Activated CD4-positive, alpha-beta memory T cell treated with anti-CD3 and anti-CD28 coated beads for 36 hours (primary cell): ENCODE results near the gene CXorf65. TPM values are rescaled to one million over a fixed set of nuclear protein-coding genes. Genes with fewer than 3 reads are reported as not detected.

ENCODE experiments used
- CTCF ChIA-PET: fragments of 350-600 bp; sonication (Branson Sonifier 250); formaldehyde crosslinking; loops from one replicate; lab custom pipeline; 2021; ENCODE audit warnings: antibody characterized with exemption, inconsistent platforms; lab: Charles Lee
- POLR2A ChIA-PET: fragments of 350-600 bp; sonication (Branson Sonifier 250); formaldehyde crosslinking; loops from one replicate; lab custom pipeline; 2021; ENCODE audit warnings: antibody characterized with exemption; lab: Charles Lee
- DNase-seq: peaks from one replicate; pipeline ENCODE4 v3.0.0-alpha.2; 2020
- H3K27ac Mint-ChIP-seq: one replicate; pipeline ENCODE4 v1.8.0; 2021; ENCODE audit warnings: mixed read lengths
- H3K27me3 Mint-ChIP-seq: one replicate; pipeline ENCODE4 v1.8.0; 2021; ENCODE audit warnings: mixed read lengths
- H3K36me3 Mint-ChIP-seq: one replicate; pipeline ENCODE4 v1.8.0; 2021; ENCODE audit warnings: mixed read lengths
- H3K4me1 Mint-ChIP-seq: one replicate; pipeline ENCODE4 v1.8.0; 2021; ENCODE audit warnings: low read depth, mixed read lengths
- H3K4me3 Mint-ChIP-seq: one replicate; pipeline ENCODE4 v1.8.0; 2021; ENCODE audit warnings: mild to moderate bottlenecking, mixed read lengths
- H3K9me3 Mint-ChIP-seq: one replicate; pipeline ENCODE4 v1.8.0; 2021; ENCODE audit warnings: mixed read lengths
- intact Hi-C: fragments of 100-400 bp; cut with micrococcal nuclease; formaldehyde crosslinking; loops from one replicate; pipeline ENCODE4 v1.15.1; 2023
- total RNA-seq, 2 experiments: library from RNA; stranded (reverse); gene quantifications; one replicate each; pipeline ENCODE4 v1.2.3, GENCODE V29; 2021

Gene CXorf65
- total RNA-seq, 2 experiments from 2014 or later: 12.0 to 12.6 TPM

DNA sequence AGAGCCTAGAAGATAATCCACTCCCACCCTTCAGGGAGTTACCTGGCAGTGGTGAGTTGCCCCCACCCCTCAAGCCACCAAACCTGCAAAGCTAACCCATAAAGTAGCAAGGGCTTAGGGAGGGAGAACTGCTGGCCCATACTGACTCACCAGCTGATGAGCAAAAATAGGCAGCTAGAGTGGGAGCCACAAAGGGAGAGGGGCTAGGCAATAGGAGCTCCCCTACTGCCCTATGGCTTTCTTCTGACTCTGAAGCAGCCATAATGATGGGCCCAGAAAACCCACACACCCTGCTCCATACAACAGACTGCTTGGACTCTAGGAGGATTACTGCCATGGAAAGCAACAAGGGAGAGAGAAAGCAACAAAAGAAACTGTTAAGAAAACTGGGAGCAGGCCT lies 46.4 kb downstream of the CXorf65 start:
- intact Hi-C loops: no loop called here
- no peaks in the 10 kb centered on the region for H3K27me3 Mint-ChIP-seq
- H3K4me3 Mint-ChIP-seq: no peak overlapping the region
- DNase-seq: no peak
- POLR2A ChIA-PET: no interaction called here
- H3K36me3 Mint-ChIP-seq: peaks cover 28% of the 10 kb centered on the region
- CTCF ChIA-PET: no interaction called here
- no peak overlapping the region for H3K27ac Mint-ChIP-seq
- H3K4me1 Mint-ChIP-seq: peaks cover 38% of the 10 kb centered on the region
- no peaks in the 10 kb centered on the region for H3K9me3 Mint-ChIP-seq

GRCh38 chrX:71057848-71058530 lies 48.6 kb downstream of the CXorf65 start:
- POLR2A ChIA-PET: interaction anchor here (1.2 kb wide), 1 partner anchor 10 kb away, joined by 4 read pairs; the partner anchor contains the start of gene SNX12
- Mint-ChIP-seq H3K27me3 (no peaks in the 10 kb centered on the region), H3K27ac (peak overlapping the region; percentile 33), H3K4me3 (no peak overlapping the region), H3K4me1 (peaks cover 30% of the 10 kb centered on the region), H3K36me3 (peaks cover 25% of the 10 kb centered on the region), H3K9me3 (no peaks in the 10 kb centered on the region)
- CTCF ChIA-PET: no interaction called here
- DNase-seq: no peak
- intact Hi-C loops: no loop called here

DNA sequence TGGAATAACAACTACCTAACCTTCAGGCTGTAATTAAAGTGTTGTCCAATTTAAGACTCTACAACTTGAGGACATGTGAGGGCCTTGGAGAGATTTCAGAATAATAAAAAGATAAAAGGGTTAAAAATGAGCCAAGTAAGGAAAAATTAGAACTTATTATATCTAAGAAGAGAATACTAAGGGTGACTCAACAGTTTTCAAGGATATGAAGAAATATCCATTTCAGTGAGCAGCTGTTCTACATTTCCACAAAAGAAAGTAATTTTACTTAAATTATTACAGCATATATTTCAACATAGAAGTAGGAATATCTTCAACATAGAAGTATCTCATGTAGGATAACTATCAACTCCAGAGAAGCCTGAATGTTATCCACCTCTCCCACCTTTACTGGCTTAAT lies 49.7 kb downstream of the CXorf65 start:
- Mint-ChIP-seq H3K4me3 (no peak overlapping the region), H3K27ac (no peak overlapping the region), H3K9me3 (no peaks in the 10 kb centered on the region), H3K36me3 (peaks cover 20% of the 10 kb centered on the region), H3K27me3 (no peaks in the 10 kb centered on the region), H3K4me1 (peaks cover 30% of the 10 kb centered on the region)
- intact Hi-C loops: no loop called here
- CTCF ChIA-PET: no interaction called here
- DNase-seq: no peak
- POLR2A ChIA-PET: no interaction called here

Other genes with a start within 250 kb of the CXorf65 start
- gene TEX11, start 198.0 kb downstream of the CXorf65 start, total RNA-seq: not detected
- not detected for gene SLC7A3, start 175.6 kb downstream of the CXorf65 start, total RNA-seq
- 10 to 100 TPM; 42.1 to 42.5 TPM for gene SNX12, start 38.4 kb downstream of the CXorf65 start, total RNA-seq
- gene FOXO4, start 10.9 kb downstream of the CXorf65 start, total RNA-seq: 10 to 100 TPM in 1 of 2 experiments, 1 to 10 TPM in 1; 8.7 to 10.7 TPM
- gene IL2RG, start 4.8 kb upstream of the CXorf65 start, total RNA-seq: 100 to 1,000 TPM; 289 to 290 TPM
- gene MED12, start 11.9 kb upstream of the CXorf65 start, total RNA-seq: 10 to 100 TPM; 46.9 to 50.1 TPM
- gene NLGN3, start 38.1 kb upstream of the CXorf65 start, total RNA-seq: under 1 TPM; 0.58 to 0.86 TPM
- not detected for gene GJB1, start 116.5 kb upstream of the CXorf65 start, total RNA-seq
- gene ZMYM3, start 147.4 kb upstream of the CXorf65 start, total RNA-seq: 10 to 100 TPM; 17.2 to 17.5 TPM
- gene NONO, start 176.9 kb upstream of the CXorf65 start, total RNA-seq: 100 to 1,000 TPM; 450 to 460 TPM
- 1 to 10 TPM; 4.8 to 5.6 TPM for gene ITGB1BP2, start 195.0 kb upstream of the CXorf65 start, total RNA-seq